Panc1 (cell line): ENCODE measurements around the gene SLPI. TPM values are rescaled to one million over a fixed set of nuclear protein-coding genes. Genes with fewer than 3 reads are reported as not detected.

Experiments used
- ATAC-seq: fragments of 200-7000 bp; cut with Tn5 transposase; 2 replicates; pipeline ENCODE4 v1.9.1; 2020; ENCODE audit warnings: mild to moderate bottlenecking, moderate library complexity
- BruUV-seq: library from RNA; stranded (reverse); fragments of 400-500 nt; replicated peaks from 2 replicates; lab custom pipeline; 2021; lab: Mats Ljungman, UMichigan
- CTCF ChIA-PET: fragments of 300-600 bp; sonication (Branson Sonifier 250); formaldehyde crosslinking; loops from one replicate; lab custom pipeline; 2022; ENCODE audit warnings: antibody characterized with exemption; lab: Charles Lee
- POLR2A ChIA-PET: fragments of 300-600 bp; sonication (Branson Sonifier 250); formaldehyde crosslinking; loops from one replicate; lab custom pipeline; 2022; ENCODE audit warnings: antibody characterized with exemption; lab: Charles Lee
- DNase-seq: peaks from one replicate; pipeline ENCODE4 v3.0.0-alpha.2; 2010; ENCODE audit warnings: low read depth, low spot score
- H3K27ac ChIP-seq: 2 replicates; pipeline ENCODE4 v1.5.1; 2011; ENCODE audit warnings: mild to moderate bottlenecking, low read length, inconsistent platforms
- H3K27me3 ChIP-seq: fragments of 200-500 bp; sonication (Bioruptor generic); 2 replicates; pipeline ENCODE4 v1.6.0; 2014; ENCODE audit warnings: low read length, inconsistent platforms; ENCODE audit not compliant: control insufficient read depth, insufficient read depth
- H3K36me3 ChIP-seq: fragments of 200-500 bp; sonication (Bioruptor generic); 2 replicates; pipeline ENCODE4 v1.5.1; 2014; ENCODE audit warnings: inconsistent platforms, mild to moderate bottlenecking, low read length, moderate library complexity; ENCODE audit not compliant: control insufficient read depth, insufficient read depth
- H3K4me1 ChIP-seq: 2 replicates; pipeline ENCODE4 v1.5.1; 2011; ENCODE audit warnings: inconsistent platforms, mild to moderate bottlenecking, low read length, moderate library complexity; ENCODE audit not compliant: control insufficient read depth, insufficient read depth
- H3K4me3 ChIP-seq, 2 experiments: 2 replicates each; pipeline ENCODE4 v1.5.1; 2011 to 2012; ENCODE audit warnings: low read depth in 2 of 2, low read length in 2 of 2, mild to moderate bottlenecking in 2 of 2, inconsistent platforms in 1 of 2, moderate library complexity in 1 of 2
- H3K9me3 ChIP-seq: fragments of 200-500 bp; sonication (Bioruptor generic); 2 replicates; pipeline ENCODE4 v1.5.1; 2014; ENCODE audit warnings: low read depth, mild to moderate bottlenecking, inconsistent platforms, low read length, moderate library complexity; ENCODE audit not compliant: control insufficient read depth, insufficient read depth
- CTCF ChIP-seq: fragments of 450-650 bp; IDR thresholded peaks from 2 replicates; pipeline ENCODE4 v1.5.1; 2017; ENCODE audit warnings: mild to moderate bottlenecking
- POLR2AphosphoS5 ChIP-seq: IDR thresholded peaks from 2 replicates; pipeline ENCODE4 v1.6.1; 2012; ENCODE audit warnings: mild to moderate bottlenecking, low read depth, low read length, moderate library complexity
- REST ChIP-seq, 2 experiments: IDR thresholded peaks; 2 replicates each; pipeline ENCODE4 v1.6.1; 2011 to 2012; ENCODE audit warnings: low read depth in 2 of 2, control low read depth in 1 of 2, low read length in 1 of 2, mild to moderate bottlenecking in 1 of 2, moderate library complexity in 1 of 2; ENCODE audit not compliant: insufficient read depth in 1 of 2
- SIN3A ChIP-seq: IDR thresholded peaks from 2 replicates; pipeline ENCODE4 v1.6.1; 2012; ENCODE audit warnings: low read depth, mild to moderate bottlenecking, low read length, moderate library complexity, borderline replicate concordance; ENCODE audit not compliant: insufficient read depth
- TCF7L2 ChIP-seq: IDR thresholded peaks from 2 replicates; pipeline ENCODE4 v1.6.1; 2011; ENCODE audit warnings: mild to moderate bottlenecking, low read depth, low read length, inconsistent platforms
- in situ Hi-C: cut with HindIII; loops from 2 replicates; pipeline ENCODE4 v1.10.0; 2016; ENCODE audit warnings: low sequenced_read_pairs, low pct_unique_long_range_greater_than_20kb
- intact Hi-C: fragments of 100-400 bp; cut with micrococcal nuclease; formaldehyde crosslinking; loops from one replicate; pipeline ENCODE4 v1.10.0; 2022; ENCODE audit not compliant: unreplicated experiment
- total RNA-seq: library from RNA; stranded (reverse); gene quantifications from one replicate; pipeline ENCODE4 v1.2.1, GENCODE V29; 2021; ENCODE audit not compliant: unreplicated experiment

SLPI gene
- total RNA-seq, 1 experiment from 2014 or later: 0.74 TPM

DNA sequence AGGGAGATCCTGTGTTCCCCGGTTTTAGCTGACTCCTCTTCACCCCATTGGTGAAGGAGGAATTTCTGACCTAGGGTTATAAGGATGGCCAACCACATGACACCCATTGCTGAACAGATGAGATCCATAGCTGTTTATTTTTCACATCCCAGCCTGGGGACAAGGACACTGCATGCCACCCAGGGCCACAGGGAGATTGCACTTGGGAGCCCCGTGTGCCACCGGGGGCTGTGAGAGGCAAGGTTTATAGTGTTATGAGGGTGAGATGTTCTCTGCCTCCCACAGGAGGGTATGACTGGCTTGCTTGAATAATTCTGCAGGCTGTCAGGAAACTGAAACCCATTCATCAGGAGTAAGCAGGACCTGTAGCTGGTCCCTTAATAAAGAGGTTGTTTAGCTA is 14.7 kb upstream of the SLPI start:
- Histone ChIP-seq H3K36me3 (no peaks in the 10 kb centered on the region; the same call in 1 of the 2 replicates), H3K27me3 (peaks cover 21% of the 10 kb centered on the region), H3K4me1 (no peaks in the 10 kb centered on the region), H3K9me3 (no peaks in the 10 kb centered on the region), H3K27ac (no peak overlapping the region), H3K4me3 (no peak overlapping the region)
- TF ChIP-seq TCF7L2 (no peak), SIN3A (no peak), CTCF (no peak), POLR2AphosphoS5 (no peak), REST (IDR thresholded peaks at IDR 0.05; ENCODE audit: insufficient read depth in 1 of 2, low read depth in 2 of 2, low read length in 1 of 2) (no peak)
- intact Hi-C loops (loop anchor here (5.0 kb wide), 1 partner anchor 42 kb away; no protein-coding TSS in a partner anchor), in situ Hi-C loops (no loop called here)
- POLR2A ChIA-PET: no interaction called here
- DNase-seq: no peak
- ATAC-seq: no peak
- CTCF ChIA-PET: no interaction called here
- no TSS peak for BruUV-seq

GRCh38 chr20:45268531-45268930 is 14.2 kb upstream of the SLPI start:
- POLR2A ChIA-PET: no interaction called here
- no TSS peak for BruUV-seq
- H3K4me1 ChIP-seq: no peaks in the 10 kb centered on the region
- intact Hi-C loops (loop anchor here (5.0 kb wide), 1 partner anchor 41 kb away; no protein-coding TSS in a partner anchor), in situ Hi-C loops (no loop called here)
- no peaks in the 10 kb centered on the region for H3K9me3 ChIP-seq
- H3K4me3 ChIP-seq: no peak overlapping the region
- DNase-seq (no peak), ATAC-seq (no peak)
- no peak for TF ChIP-seq REST (IDR thresholded peaks at IDR 0.05; ENCODE audit: insufficient read depth in 1 of 2, low read depth in 2 of 2, low read length in 1 of 2)
- TF ChIP-seq CTCF: no peak
- H3K27me3 ChIP-seq: peaks cover 21% of the 10 kb centered on the region
- H3K36me3 ChIP-seq: no peaks in the 10 kb centered on the region; the same call in 1 of the 2 replicates
- CTCF ChIA-PET: no interaction called here
- no peak overlapping the region for H3K27ac ChIP-seq
